Measurements from ENCODE around the gene AVP.

Gene AVP

GRCh38 chr20:3047486-3048419 lies 36.8 kb downstream of the AVP start:
- DNase-seq: no peak

- DNase-seq: no peak
These were observed 37.7 kb downstream of the AVP start for GRCh38 chr20:3046677-3047462.

DNA sequence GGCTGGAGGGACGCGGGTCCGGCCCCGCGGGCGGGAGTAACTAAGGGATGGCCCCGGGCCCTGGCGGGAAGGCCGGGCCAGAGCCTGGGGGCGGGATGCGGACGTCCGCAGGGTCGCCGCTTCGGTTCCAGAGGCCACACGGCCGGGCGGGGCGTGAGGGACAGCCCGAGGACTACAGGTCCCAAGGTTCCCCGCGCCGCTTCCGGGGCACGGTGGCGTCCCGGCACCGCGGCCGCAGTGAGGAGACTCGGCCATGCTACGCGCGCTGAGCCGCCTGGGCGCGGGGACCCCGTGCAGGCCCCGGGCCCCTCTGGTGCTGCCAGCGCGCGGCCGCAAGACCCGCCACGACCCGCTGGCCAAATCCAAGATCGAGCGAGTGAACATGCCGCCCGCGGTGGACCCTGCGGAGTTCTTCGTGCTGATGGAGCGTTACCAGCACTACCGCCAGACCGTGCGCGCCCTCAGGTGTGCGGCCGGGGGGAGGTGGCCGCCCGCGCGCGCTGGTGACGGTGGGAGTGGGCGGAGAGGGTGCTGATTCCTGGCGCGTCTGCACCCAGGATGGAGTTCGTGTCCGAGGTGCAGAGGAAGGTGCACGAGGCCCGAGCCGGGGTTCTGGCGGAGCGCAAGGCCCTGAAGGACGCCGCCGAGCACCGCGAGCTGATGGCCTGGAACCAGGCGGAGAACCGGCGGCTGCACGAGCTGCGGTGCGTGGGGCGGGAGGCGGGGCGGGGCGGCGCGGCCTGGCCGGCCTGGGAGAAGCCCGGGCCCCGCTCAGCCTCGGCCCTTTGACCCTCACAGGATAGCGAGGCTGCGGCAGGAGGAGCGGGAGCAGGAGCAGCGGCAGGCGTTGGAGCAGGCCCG lies 38.5 kb downstream of the AVP start, which contains the start of gene MRPS26:
Gene MRPS26 (plus strand): TSS at position 237 of the 861 bp plus-strand sequence. CDS start 17 bp downstream, at position 254.
- peak; percentile 64 for DNase-seq

GRCh38 chr20:3045042-3045815 lies 39.3 kb downstream of the AVP start:
- peak; percentile 19 for DNase-seq

- DNase-seq: no peak
These were observed 40.1 kb downstream of the AVP start for GRCh38 chr20:3044336-3044965.

GRCh38 chr20:3043322-3043721 lies 41.2 kb downstream of the AVP start, which contains the start of gene GNRH2:
Gene GNRH2 (plus strand): TSS chr20:3043622. CDS start chr20:3044415, 793 bp downstream.
- DNase-seq: no peak

GRCh38 chr20:3042625-3043024 lies 41.9 kb downstream of the AVP start:
- DNase-seq: no peak

DNA sequence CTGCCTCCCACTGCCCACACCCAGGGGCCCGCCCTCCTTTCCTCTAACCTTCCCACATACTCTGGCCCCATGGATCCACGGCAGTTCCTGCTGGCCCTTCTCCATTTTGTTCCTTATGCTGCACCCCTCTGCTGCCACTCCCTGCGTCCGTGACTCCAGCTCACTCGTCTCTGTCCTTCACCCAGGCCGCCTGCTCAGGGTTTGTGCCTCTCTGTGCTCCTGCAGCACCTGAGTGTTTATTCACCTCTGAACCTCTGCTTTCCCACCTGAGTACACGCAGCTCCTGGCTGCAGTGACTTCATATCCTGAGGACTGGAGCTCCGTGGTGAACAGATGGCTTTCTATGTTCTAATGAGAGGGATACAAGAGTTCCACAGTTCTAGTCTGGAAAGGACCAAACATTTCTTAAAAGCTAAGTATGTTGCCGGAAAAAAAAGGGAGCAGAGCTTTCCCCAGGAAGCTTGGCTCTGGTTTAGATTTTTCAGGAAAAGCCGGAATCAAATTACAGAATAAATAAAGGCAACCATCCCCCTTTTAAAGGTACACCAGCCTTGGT lies 42.6 kb downstream of the AVP start:
- DNase-seq: no peak

GRCh38 chr20:3040086-3040485 lies 44.4 kb downstream of the AVP start:
- DNase-seq: no peak

DNA sequence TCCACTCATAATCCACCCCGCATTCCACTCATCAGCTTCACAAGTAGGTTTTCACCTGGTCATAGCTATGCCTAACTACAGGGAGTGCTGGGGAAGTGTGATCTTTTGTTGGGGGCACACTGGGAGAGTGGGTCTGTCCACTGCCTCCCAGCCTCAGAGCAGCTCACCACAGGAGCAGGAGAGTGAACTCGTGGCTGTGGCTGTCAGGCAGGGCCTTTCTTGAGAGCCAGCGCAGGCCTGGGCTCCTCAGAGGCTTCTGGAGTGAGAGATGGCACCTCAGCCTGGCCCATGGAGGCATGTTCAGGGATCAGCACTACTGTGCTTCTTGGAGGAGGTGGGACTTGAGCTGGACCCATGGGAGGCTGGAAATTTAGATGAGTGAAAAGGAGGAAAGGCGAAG lies 45.1 kb downstream of the AVP start:
- no peak for DNase-seq

DNA sequence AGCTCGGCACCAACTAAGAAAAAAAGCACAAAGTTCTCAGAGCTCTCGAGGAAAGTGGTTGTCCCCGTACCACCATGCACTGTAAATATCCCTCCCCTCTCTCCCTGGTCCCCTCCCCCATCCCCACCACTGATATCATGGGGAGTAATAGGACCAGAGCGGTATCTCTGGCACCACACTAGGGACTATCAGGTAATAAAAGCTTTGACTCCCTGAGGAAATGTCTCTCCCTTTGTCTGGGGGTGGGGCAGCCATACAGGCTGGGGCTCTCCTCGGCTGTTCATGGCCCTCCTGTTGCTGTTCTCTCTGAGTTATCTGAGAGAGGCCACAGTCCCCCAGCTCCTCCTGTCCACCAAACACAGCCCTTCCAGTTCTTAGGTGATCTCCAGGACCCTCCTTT lies 46.1 kb downstream of the AVP start:
- DNase-seq: no peak

DNA sequence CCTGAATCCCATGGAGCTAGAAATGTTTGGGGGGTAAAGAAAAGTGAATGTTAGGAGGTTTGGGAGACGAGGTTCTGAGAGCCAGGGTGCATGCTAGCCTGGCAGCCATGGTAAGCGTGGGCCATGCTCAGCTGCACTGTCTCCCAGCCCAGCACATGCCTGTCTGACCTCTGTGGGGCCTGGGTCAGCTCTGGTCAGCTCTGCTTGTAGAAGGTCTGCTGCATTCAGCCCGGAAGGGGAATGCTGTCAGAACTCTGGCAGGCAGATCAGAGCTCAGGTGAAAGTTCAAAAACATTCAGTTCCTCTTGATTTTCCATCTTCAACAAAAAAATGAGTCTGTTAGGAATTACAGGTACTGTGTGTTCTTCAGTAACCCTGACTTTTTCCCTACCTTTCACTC lies 46.9 kb downstream of the AVP start:
- no peak for DNase-seq

DNA sequence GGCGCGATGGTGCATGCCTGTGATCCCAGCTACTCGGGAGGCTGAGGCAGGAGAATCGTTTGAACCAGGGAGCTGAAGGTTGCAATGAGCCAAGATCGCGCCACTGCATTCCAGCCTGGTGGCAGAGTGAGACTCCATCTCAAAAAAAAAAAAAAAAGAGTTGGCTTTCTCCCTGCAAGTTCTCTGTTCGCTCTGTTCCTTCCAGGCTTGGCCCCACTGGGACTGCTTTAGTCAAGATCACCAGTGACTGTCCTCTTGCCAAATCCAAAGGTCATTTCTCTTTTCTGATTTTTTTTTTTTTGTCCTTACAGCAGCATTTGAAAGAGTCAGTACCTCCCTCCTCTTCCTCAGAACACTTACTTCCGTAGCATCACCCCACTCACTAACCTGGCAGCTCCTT lies 51.9 kb downstream of the AVP start:
- DNase-seq: no peak

All from activated T-cell treated with anti-CD3 and anti-CD28 coated beads for 4 hours (primary cell).